Activated CD8-positive, alpha-beta memory T cell treated with anti-CD3 and anti-CD28 coated beads, Interleukin-2, amount 50 U/mL, for 48 hours (primary cell): ENCODE results near the gene OSCP1.

ENCODE experiments used
- DNase-seq: peaks from one replicate; pipeline ENCODE4 v3.0.0-alpha.2; 2020

The OSCP1 gene

GRCh38 chr1:36472656-36473055 is 22.4 kb upstream of the OSCP1 start:
- DNase-seq, result no peak

- DNase-seq, result no peak
These were observed 21.8 kb upstream of the OSCP1 start for GRCh38 chr1:36471830-36472641.

- DNase-seq, result no peak
These were observed 18.9 kb upstream of the OSCP1 start for GRCh38 chr1:36469163-36469562.

GRCh38 chr1:36467700-36468455 is 17.6 kb upstream of the OSCP1 start:
- DNase-seq, result no peak

GRCh38 chr1:36467027-36467410 is 16.8 kb upstream of the OSCP1 start:
- DNase-seq, result no peak

- no peak for DNase-seq
These were observed 16.2 kb upstream of the OSCP1 start for GRCh38 chr1:36466370-36467026.

- no peak for DNase-seq
These were observed 15.6 kb upstream of the OSCP1 start for GRCh38 chr1:36465731-36466369.

GRCh38 chr1:36464605-36465393 is 14.5 kb upstream of the OSCP1 start:
- no peak for DNase-seq

- DNase-seq, result peak; percentile 97
These were observed 13.8 kb upstream of the OSCP1 start, which contains the start of gene MRPS15 for GRCh38 chr1:36463803-36464604. TSS of gene MRPS15 (minus strand) at chr1:36464384. CDS start at chr1:36464275, 109 bp downstream.

- DNase-seq, result no peak
These were observed 13.2 kb upstream of the OSCP1 start for GRCh38 chr1:36463463-36463802.

- no peak for DNase-seq
These were observed 8.7 kb upstream of the OSCP1 start for GRCh38 chr1:36458910-36459309.

- DNase-seq, result no peak
These were observed 7.4 kb upstream of the OSCP1 start for GRCh38 chr1:36457691-36458090.

- no peak for DNase-seq
These were observed 6.2 kb upstream of the OSCP1 start for GRCh38 chr1:36456391-36456928.

- DNase-seq, result no peak
These were observed 5.1 kb upstream of the OSCP1 start for GRCh38 chr1:36455386-36455785.

GRCh38 chr1:36453600-36454388 is 3.5 kb upstream of the OSCP1 start:
- DNase-seq, result no peak

GRCh38 chr1:36453051-36453450 is 2.8 kb upstream of the OSCP1 start:
- no peak for DNase-seq

GRCh38 chr1:36450919-36451305 is 661 bp upstream of the OSCP1 start:
- DNase-seq, result no peak

- DNase-seq, result no peak
These were observed 1.7 kb downstream of the OSCP1 start for GRCh38 chr1:36448530-36449056.

- no peak for DNase-seq
These were observed 2.8 kb downstream of the OSCP1 start for GRCh38 chr1:36447450-36447849.

- DNase-seq, result no peak
These were observed 3.5 kb downstream of the OSCP1 start for GRCh38 chr1:36446746-36447145.
